Measurements from ENCODE around the gene OGDH. TPM values are rescaled to one million over a fixed set of nuclear protein-coding genes. Genes with fewer than 3 reads are reported as not detected.
A peak's percentile ranks its signal among the peaks of the same experiment; 100 is the strongest.

OGDH gene
- total RNA-seq, 4 donors from 2014 or later: 88.3 to 246 (median 217) TPM

- peak overlapping the region in 1 of 4 donors; percentile 99 for H3K27ac ChIP-seq
- peaks cover 0 to 33% (median 24%) of the 10 kb centered on the region in 4 donors for H3K4me1 ChIP-seq
- no peaks in the 10 kb centered on the region for H3K9me3 ChIP-seq
- H3K4me3 ChIP-seq: no peak overlapping the region
- no peaks in the 10 kb centered on the region for H3K27me3 ChIP-seq
- TF ChIP-seq CTCF (IDR thresholded peaks at IDR 0.05) (no peak), POLR2A (IDR thresholded peaks at IDR 0.05) (no peak)
- no peaks in the 10 kb centered on the region for H3K36me3 ChIP-seq
- DNase-seq: no peak
Observed at GRCh38 chr7:44750424-44750823, 144.0 kb downstream of the OGDH start.

GRCh38 chr7:44750921-44751571 is 144.6 kb downstream of the OGDH start:
- Histone ChIP-seq H3K27ac (peak overlapping the region in 1 of 4 donors; percentile 99), H3K27me3 (no peaks in the 10 kb centered on the region), H3K4me1 (peaks cover 0 to 37% (median 26%) of the 10 kb centered on the region in 4 donors), H3K4me3 (no peak overlapping the region), H3K36me3 (no peaks in the 10 kb centered on the region), H3K9me3 (no peaks in the 10 kb centered on the region)
- no peak for TF ChIP-seq POLR2A (IDR thresholded peaks at IDR 0.05)
- TF ChIP-seq CTCF (IDR thresholded peaks at IDR 0.05): no peak
- peak; percentile 53 to 65 (median 65) for DNase-seq

- Histone ChIP-seq H3K9me3 (no peaks in the 10 kb centered on the region), H3K4me1 (peaks cover 0 to 34% (median 28%) of the 10 kb centered on the region in 4 donors), H3K4me3 (no peak overlapping the region), H3K27me3 (no peaks in the 10 kb centered on the region), H3K36me3 (peaks cover 0 to 16% (median 3%) of the 10 kb centered on the region in 3 donors), H3K27ac (no peak overlapping the region)
- TF ChIP-seq CTCF (IDR thresholded peaks at IDR 0.05) (no peak), POLR2A (IDR thresholded peaks at IDR 0.05) (no peak)
- no peak for DNase-seq
Observed at GRCh38 chr7:44752822-44753221, 146.4 kb downstream of the OGDH start.

- Histone ChIP-seq H3K4me1 (peaks cover 0 to 33% (median 24%) of the 10 kb centered on the region in 4 donors), H3K27ac (peak overlapping the region in 1 of 4 donors; percentile 38), H3K36me3 (peaks cover 0 to 31% (median 3%) of the 10 kb centered on the region in 3 donors), H3K9me3 (no peaks in the 10 kb centered on the region), H3K4me3 (no peak overlapping the region), H3K27me3 (no peaks in the 10 kb centered on the region)
- DNase-seq: peak in 1 of 3 donors; percentile 45
- TF ChIP-seq POLR2A (IDR thresholded peaks at IDR 0.05) (no peak), CTCF (IDR thresholded peaks at IDR 0.05) (no peak)
Observed at GRCh38 chr7:44754802-44755697, 148.6 kb downstream of the OGDH start.

- DNase-seq: no peak
Observed at GRCh38 chr7:44755698-44756627, 149.5 kb downstream of the OGDH start.

More at GRCh38 chr7:44755698-44756627, 149.5 kb downstream of the OGDH start:
- Histone ChIP-seq H3K36me3 (peaks cover 0 to 40% (median 3%) of the 10 kb centered on the region in 3 donors), H3K4me3 (no peak overlapping the region), H3K4me1 (peaks cover 0 to 25% (median 16%) of the 10 kb centered on the region in 4 donors), H3K27me3 (no peaks in the 10 kb centered on the region), H3K27ac (peak overlapping the region in 1 of 4 donors; percentile 38), H3K9me3 (no peaks in the 10 kb centered on the region)
- TF ChIP-seq CTCF (IDR thresholded peaks at IDR 0.05): no peak
- no peak for TF ChIP-seq POLR2A (IDR thresholded peaks at IDR 0.05)

Data from Peyer's patch (tissue), 4 donors.